Liver (tissue), 9 donors: ENCODE measurements around the gene MMP28. TPM values are rescaled to one million over a fixed set of nuclear protein-coding genes. Genes with fewer than 3 reads are reported as not detected.

ENCODE experiments used
- DNase-seq: peaks from one replicate; pipeline ENCODE4 v3.0.0-alpha.2; 2017; ENCODE audit warnings: low spot score
- H3K27ac ChIP-seq, 2 donors: one replicate each; pipeline ENCODE4 v1.7.0; 2013; ENCODE audit warnings: inconsistent platforms in 2 of 2, low read length in 2 of 2, control low read depth in 1 of 2, low read depth in 1 of 2, mild to moderate bottlenecking in 1 of 2
- H3K27me3 ChIP-seq, 4 donors: one replicate each; pipeline versions ENCODE4 v1.6.1 to v1.7.0; 2013; ENCODE audit warnings: low read length in 3 of 4, inconsistent platforms in 1 of 4, mild to moderate bottlenecking in 1 of 4, moderate library complexity in 1 of 4; ENCODE audit not compliant: control insufficient read depth in 4 of 4, insufficient read depth in 4 of 4
- H3K36me3 ChIP-seq, 4 donors: one replicate each; pipeline versions ENCODE4 v1.6.1 to v1.7.0; 2013; ENCODE audit warnings: low read length in 3 of 4, mild to moderate bottlenecking in 3 of 4, low read depth in 1 of 4, moderate library complexity in 1 of 4; ENCODE audit not compliant: control insufficient read depth in 4 of 4, insufficient read depth in 3 of 4
- H3K4me1 ChIP-seq, 4 donors: one replicate each; pipeline versions ENCODE4 v1.6.1 to v1.7.0; 2013; ENCODE audit warnings: low read length in 3 of 4, mild to moderate bottlenecking in 3 of 4, moderate library complexity in 1 of 4; ENCODE audit not compliant: control insufficient read depth in 4 of 4, insufficient read depth in 4 of 4
- H3K4me3 ChIP-seq, 3 donors: one replicate each; pipeline versions ENCODE4 v1.6.1 to v1.7.0; 2013; ENCODE audit warnings: low read length in 3 of 3, control low read depth in 1 of 3, low read depth in 1 of 3, mild to moderate bottlenecking in 1 of 3
- H3K9ac ChIP-seq, 2 donors: one replicate each; pipeline ENCODE4 v1.7.0; 2013; ENCODE audit warnings: low read length in 2 of 2, mild to moderate bottlenecking in 2 of 2, moderate library complexity in 2 of 2, control low read depth in 1 of 2, low read depth in 1 of 2
- H3K9me3 ChIP-seq, 4 donors: one replicate each; pipeline versions ENCODE4 v1.6.1 to v1.7.0; 2013; ENCODE audit warnings: low read length in 3 of 4; ENCODE audit not compliant: control insufficient read depth in 4 of 4
- EGR1 ChIP-seq, 2 donors: IDR thresholded peaks; 2 replicates each; pipeline ENCODE4 v1.6.1; 2016 to 2018; ENCODE audit warnings: antibody characterized with exemption in 2 of 2, low read depth in 2 of 2
- FOXA2 ChIP-seq: IDR thresholded peaks from 2 replicates; pipeline ENCODE4 v1.6.1; 2016; ENCODE audit warnings: antibody characterized with exemption
- JUND ChIP-seq, 2 donors: IDR thresholded peaks; 2 replicates each; pipeline ENCODE4 v1.6.1; 2016; ENCODE audit warnings: antibody characterized with exemption in 2 of 2
- MAX ChIP-seq: IDR thresholded peaks from 2 replicates; pipeline ENCODE4 v1.6.1; 2016; ENCODE audit warnings: antibody characterized with exemption
- NR2F2 ChIP-seq: IDR thresholded peaks from 2 replicates; pipeline ENCODE4 v1.6.1; 2016; ENCODE audit warnings: antibody characterized with exemption
- RAD21 ChIP-seq, 2 donors: IDR thresholded peaks; 2 replicates each; pipeline ENCODE4 v1.6.1; 2016; ENCODE audit warnings: antibody characterized with exemption in 2 of 2, mild to moderate bottlenecking in 2 of 2
- RXRA ChIP-seq, 2 donors: IDR thresholded peaks; 2 replicates each; pipeline ENCODE4 v1.6.1; 2017 to 2018; ENCODE audit warnings: antibody characterized with exemption in 2 of 2, mild to moderate bottlenecking in 1 of 2
- SP1 ChIP-seq: IDR thresholded peaks from 2 replicates; pipeline ENCODE4 v1.6.1; 2018; ENCODE audit warnings: antibody characterized with exemption, mild to moderate bottlenecking
- TAF1 ChIP-seq: conservative IDR thresholded peaks from 2 replicates; pipeline ENCODE4 v1.6.1; 2016; ENCODE audit warnings: antibody characterized with exemption, mild to moderate bottlenecking
- WGBS: extraction: QIAGEN DNeasy Blood & Tissue Kit; methylation state at CpG from one replicate; pipeline ENCODE4 v1.1.7; 2013; 5-methylcytosine and 5-hydroxymethylcytosine counted together
- polyA plus RNA-seq, 2 donors: library from polyadenylated mRNA; stranded (reverse) in 1 of 2; unstranded in 1 of 2; fragments of 200-250 nt in 1 of 2; fragments of >200 nt in 1 of 2; fragmentation: Nextera tagmentation in 1 of 2; extraction: Ambion mirVana in 1 of 2; gene quantifications; one replicate each; pipeline versions ENCODE4 v1.2.1 to v1.2.3, GENCODE V29; 2013 to 2015
- total RNA-seq, 2 donors: library from RNA; depleted of rRNA; stranded (reverse); fragments of >200 nt; gene quantifications; one replicate each; pipeline ENCODE4 v1.2.3, GENCODE V29; 2014
- TF ChIP-seq, protein P1 (sequence below): IDR thresholded peaks from 2 replicates; pipeline ENCODE4 v1.6.1; 2016; ENCODE audit warnings: antibody characterized with exemption
- TF ChIP-seq, protein P2 (sequence below): IDR thresholded peaks from 2 replicates; pipeline ENCODE4 v1.6.1; 2016; ENCODE audit warnings: antibody characterized with exemption, mild to moderate bottlenecking
- TF ChIP-seq, protein P3 (sequence below): fragments of 150-350 bp; IDR thresholded peaks from 2 replicates; pipeline ENCODE4 v1.5.1; 2017; ENCODE audit warnings: improper control_type of control experiment, low read depth, low read length; ENCODE audit not compliant: missing input control
- donor health status: healthy.
- donor health status: healthy.
- donor health status: healthy.
- donor health status: healthy.
- donor health status: healthy.

Gene MMP28
- total and polyA plus RNA-seq, 4 donors: 0.14 to 0.75 (median 0.44) TPM

GRCh38 chr17:35793257-35793656 is 2.2 kb downstream of the MMP28 start:
- TF ChIP-seq RXRA (IDR thresholded peaks at IDR 0.05) (no peak), TAF1 (no peak), FOXA2 (no peak), RAD21 (IDR thresholded peaks at IDR 0.05) (no peak), EGR1 (IDR thresholded peaks at IDR 0.05; ENCODE audit: low read depth in 2 of 2) (no peak), SP1 (no peak), NR2F2 (no peak), MAX (no peak), JUND (IDR thresholded peaks at IDR 0.05) (no peak)
- TF ChIP-seq, protein P1, sequence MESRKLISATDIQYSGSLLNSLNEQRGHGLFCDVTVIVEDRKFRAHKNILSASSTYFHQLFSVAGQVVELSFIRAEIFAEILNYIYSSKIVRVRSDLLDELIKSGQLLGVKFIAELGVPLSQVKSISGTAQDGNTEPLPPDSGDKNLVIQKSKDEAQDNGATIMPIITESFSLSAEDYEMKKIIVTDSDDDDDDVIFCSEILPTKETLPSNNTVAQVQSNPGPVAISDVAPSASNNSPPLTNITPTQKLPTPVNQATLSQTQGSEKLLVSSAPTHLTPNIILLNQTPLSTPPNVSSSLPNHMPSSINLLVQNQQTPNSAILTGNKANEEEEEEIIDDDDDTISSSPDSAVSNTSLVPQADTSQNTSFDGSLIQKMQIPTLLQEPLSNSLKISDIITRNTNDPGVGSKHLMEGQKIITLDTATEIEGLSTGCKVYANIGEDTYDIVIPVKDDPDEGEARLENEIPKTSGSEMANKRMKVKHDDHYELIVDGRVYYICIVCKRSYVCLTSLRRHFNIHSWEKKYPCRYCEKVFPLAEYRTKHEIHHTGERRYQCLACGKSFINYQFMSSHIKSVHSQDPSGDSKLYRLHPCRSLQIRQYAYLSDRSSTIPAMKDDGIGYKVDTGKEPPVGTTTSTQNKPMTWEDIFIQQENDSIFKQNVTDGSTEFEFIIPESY: no peak
- TF ChIP-seq, protein P2, sequence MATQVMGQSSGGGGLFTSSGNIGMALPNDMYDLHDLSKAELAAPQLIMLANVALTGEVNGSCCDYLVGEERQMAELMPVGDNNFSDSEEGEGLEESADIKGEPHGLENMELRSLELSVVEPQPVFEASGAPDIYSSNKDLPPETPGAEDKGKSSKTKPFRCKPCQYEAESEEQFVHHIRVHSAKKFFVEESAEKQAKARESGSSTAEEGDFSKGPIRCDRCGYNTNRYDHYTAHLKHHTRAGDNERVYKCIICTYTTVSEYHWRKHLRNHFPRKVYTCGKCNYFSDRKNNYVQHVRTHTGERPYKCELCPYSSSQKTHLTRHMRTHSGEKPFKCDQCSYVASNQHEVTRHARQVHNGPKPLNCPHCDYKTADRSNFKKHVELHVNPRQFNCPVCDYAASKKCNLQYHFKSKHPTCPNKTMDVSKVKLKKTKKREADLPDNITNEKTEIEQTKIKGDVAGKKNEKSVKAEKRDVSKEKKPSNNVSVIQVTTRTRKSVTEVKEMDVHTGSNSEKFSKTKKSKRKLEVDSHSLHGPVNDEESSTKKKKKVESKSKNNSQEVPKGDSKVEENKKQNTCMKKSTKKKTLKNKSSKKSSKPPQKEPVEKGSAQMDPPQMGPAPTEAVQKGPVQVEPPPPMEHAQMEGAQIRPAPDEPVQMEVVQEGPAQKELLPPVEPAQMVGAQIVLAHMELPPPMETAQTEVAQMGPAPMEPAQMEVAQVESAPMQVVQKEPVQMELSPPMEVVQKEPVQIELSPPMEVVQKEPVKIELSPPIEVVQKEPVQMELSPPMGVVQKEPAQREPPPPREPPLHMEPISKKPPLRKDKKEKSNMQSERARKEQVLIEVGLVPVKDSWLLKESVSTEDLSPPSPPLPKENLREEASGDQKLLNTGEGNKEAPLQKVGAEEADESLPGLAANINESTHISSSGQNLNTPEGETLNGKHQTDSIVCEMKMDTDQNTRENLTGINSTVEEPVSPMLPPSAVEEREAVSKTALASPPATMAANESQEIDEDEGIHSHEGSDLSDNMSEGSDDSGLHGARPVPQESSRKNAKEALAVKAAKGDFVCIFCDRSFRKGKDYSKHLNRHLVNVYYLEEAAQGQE: no peak
- TF ChIP-seq, protein P3, sequence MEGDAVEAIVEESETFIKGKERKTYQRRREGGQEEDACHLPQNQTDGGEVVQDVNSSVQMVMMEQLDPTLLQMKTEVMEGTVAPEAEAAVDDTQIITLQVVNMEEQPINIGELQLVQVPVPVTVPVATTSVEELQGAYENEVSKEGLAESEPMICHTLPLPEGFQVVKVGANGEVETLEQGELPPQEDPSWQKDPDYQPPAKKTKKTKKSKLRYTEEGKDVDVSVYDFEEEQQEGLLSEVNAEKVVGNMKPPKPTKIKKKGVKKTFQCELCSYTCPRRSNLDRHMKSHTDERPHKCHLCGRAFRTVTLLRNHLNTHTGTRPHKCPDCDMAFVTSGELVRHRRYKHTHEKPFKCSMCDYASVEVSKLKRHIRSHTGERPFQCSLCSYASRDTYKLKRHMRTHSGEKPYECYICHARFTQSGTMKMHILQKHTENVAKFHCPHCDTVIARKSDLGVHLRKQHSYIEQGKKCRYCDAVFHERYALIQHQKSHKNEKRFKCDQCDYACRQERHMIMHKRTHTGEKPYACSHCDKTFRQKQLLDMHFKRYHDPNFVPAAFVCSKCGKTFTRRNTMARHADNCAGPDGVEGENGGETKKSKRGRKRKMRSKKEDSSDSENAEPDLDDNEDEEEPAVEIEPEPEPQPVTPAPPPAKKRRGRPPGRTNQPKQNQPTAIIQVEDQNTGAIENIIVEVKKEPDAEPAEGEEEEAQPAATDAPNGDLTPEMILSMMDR: no peak
- WGBS: 77% methylated on average over 3 of the region's 3 CpGs
- Histone ChIP-seq H3K27ac (no peak overlapping the region), H3K36me3 (peaks cover 0 to 2% (median 0%) of the 10 kb centered on the region in 4 donors), H3K9me3 (no peaks in the 10 kb centered on the region), H3K9ac (no peak overlapping the region), H3K4me3 (no peak overlapping the region), H3K27me3 (peaks cover 0 to 21% (median 3%) of the 10 kb centered on the region in 4 donors), H3K4me1 (peaks cover 4 to 11% (median 10%) of the 10 kb centered on the region in 4 donors)
- DNase-seq: no peak

GRCh38 chr17:35791681-35792350 is 3.6 kb downstream of the MMP28 start:
- Histone ChIP-seq H3K4me1 (peaks cover 4 to 11% (median 10%) of the 10 kb centered on the region in 4 donors), H3K4me3 (no peak overlapping the region), H3K36me3 (peaks cover 0 to 2% (median 0%) of the 10 kb centered on the region in 4 donors), H3K27ac (no peak overlapping the region), H3K9me3 (no peaks in the 10 kb centered on the region), H3K27me3 (peaks cover 0 to 14% (median 3%) of the 10 kb centered on the region in 4 donors), H3K9ac (no peak overlapping the region)
- WGBS: 64% methylated on average over 9 of the region's 9 CpGs
- no peak for DNase-seq
- TF ChIP-seq SP1 (no peak), FOXA2 (no peak), MAX (no peak), EGR1 (IDR thresholded peaks at IDR 0.05; ENCODE audit: low read depth in 2 of 2) (no peak), NR2F2 (no peak), TAF1 (no peak)
- TF ChIP-seq, protein P2: no peak
- TF ChIP-seq, protein P1: no peak
- TF ChIP-seq, protein P3: no peak
